ENCODE results near the gene RECQL. TPM values are rescaled to one million over a fixed set of nuclear protein-coding genes. Genes with fewer than 3 reads are reported as not detected.
A peak's percentile ranks its signal among the peaks of the same experiment; 100 is the strongest.

Gene RECQL, protein sequence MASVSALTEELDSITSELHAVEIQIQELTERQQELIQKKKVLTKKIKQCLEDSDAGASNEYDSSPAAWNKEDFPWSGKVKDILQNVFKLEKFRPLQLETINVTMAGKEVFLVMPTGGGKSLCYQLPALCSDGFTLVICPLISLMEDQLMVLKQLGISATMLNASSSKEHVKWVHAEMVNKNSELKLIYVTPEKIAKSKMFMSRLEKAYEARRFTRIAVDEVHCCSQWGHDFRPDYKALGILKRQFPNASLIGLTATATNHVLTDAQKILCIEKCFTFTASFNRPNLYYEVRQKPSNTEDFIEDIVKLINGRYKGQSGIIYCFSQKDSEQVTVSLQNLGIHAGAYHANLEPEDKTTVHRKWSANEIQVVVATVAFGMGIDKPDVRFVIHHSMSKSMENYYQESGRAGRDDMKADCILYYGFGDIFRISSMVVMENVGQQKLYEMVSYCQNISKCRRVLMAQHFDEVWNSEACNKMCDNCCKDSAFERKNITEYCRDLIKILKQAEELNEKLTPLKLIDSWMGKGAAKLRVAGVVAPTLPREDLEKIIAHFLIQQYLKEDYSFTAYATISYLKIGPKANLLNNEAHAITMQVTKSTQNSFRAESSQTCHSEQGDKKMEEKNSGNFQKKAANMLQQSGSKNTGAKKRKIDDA
- total RNA-seq = 68.4 and 69.0 TPM in 2 replicates

DNA sequence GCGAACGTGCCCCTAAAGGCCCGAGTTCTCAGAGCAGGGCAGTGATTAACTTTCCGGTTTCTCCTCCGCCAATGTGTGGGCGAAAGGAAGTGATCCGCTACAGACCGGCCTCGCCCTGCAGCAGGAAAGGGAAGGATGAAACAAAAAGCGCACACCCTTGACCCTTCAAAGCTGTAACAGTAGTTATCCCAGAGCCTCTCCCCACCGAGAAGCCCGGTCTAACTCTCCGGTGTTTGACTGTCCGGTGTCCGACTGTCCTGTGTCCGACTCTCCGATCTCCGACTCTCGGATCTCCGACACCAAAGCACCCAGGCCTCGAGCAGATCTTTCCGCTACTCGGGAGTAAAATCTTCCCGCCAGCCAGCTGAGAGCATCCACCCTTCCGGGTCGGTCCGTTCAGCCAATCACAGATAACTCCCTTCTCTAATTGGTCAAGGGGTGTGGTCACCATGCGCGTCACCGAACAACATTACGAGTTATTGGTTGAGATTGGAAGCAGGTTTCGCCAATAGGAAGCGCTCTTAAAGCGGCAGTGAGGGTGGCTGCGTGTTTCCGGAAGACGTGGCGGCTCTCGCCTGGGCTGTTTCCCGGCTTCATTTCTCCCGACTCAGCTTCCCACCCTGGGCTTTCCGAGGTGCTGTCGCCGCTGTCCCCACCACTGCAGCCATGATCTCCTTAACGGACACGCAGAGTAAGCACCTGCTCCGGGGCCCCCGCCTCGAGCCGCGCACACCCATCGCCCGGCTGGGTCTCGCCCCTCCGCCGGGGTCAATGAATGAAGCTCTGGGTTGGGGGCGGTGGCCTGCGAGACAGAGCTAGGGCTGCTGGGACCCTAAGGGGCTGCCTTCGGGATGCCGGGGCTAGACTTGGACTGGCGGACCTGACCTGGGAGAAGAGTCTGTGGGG, at the start of gene RECQL, which contains the start of gene GOLT1B:
RECQL (minus strand) TSS at position 378 of the 906 bp plus-strand sequence. CDS start 2,065 bp downstream, outside the sequence.
GOLT1B (plus strand) TSS at position 532 of the 906 bp plus-strand sequence; CDS start at position 667, 135 bp downstream.
- H3K9me3 Mint-ChIP-seq = no peaks in the 10 kb centered on the region
- intact Hi-C loops (cut with micrococcal nuclease) = loop anchor here (1.0 to 10.0 kb wide), 8 partner anchors 8 to 1123 kb away; partner anchors contain the start of genes ETNK1, LDHB and PYROXD1
- H3K4me3 Mint-ChIP-seq (ENCODE audit: low read depth) = no peak within 1 kb of the TSS
- peak; percentile 91 for DNase-seq (ENCODE audit: low spot score)
- peaks cover 43% of the 10 kb centered on the region for H3K36me3 Mint-ChIP-seq (ENCODE audit: low read depth)
- no peaks in the 10 kb centered on the region for H3K27me3 Mint-ChIP-seq (ENCODE audit: low read depth)
- peaks cover 45% of the 10 kb centered on the region for H3K4me1 Mint-ChIP-seq (ENCODE audit: low read depth)
- no peak within 1 kb of the TSS for H3K27ac Mint-ChIP-seq

DNA sequence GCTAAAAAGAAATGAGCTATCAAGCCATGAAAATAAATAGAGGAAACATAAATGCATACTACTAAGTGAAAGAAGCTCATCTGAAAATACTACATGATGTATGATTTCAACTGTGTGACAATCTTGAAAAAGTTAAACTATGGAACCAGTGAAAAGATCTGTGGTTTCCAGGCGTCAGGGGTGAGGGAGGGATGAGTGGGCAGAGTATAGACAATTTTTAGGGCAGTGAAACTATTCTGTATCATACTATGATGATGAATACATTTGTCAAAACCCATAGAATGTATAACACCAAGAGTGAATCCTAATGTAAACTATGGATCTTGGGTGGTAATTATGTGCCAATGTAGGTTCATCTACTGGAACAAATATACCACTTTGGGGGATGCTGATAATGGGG, 46.0 kb upstream of the RECQL start:
- intact Hi-C loops (cut with micrococcal nuclease) = loop anchor here (1.0 kb wide), 1 partner anchor 12 kb away; no protein-coding TSS in a partner anchor
- H3K4me3 Mint-ChIP-seq (ENCODE audit: low read depth) = no peak overlapping the region
- no peaks in the 10 kb centered on the region for H3K9me3 Mint-ChIP-seq
- no peaks in the 10 kb centered on the region for H3K27me3 Mint-ChIP-seq (ENCODE audit: low read depth)
- H3K4me1 Mint-ChIP-seq (ENCODE audit: low read depth) = peaks cover 14% of the 10 kb centered on the region
- DNase-seq (ENCODE audit: low spot score) = no peak
- H3K27ac Mint-ChIP-seq = no peak overlapping the region
- no peaks in the 10 kb centered on the region for H3K36me3 Mint-ChIP-seq (ENCODE audit: low read depth)

DNA sequence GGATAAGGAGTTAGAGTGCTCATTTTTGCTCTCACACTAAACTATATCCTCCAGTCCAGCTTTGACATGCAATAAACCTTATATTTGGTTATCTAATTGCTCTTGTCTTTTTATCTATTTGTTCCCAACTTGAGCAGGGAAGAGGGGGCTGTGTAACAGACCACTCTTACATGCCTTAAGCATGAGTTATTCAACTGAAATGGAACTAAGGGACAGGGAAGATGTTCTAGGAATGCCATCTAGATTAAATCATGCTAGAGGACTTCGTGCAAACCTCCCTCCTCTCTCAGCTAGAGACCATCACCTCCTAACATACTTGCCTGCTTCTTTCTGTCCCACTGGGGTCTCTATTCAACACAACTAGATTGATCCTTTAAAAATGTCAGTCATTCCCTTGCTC, 45.3 kb upstream of the RECQL start:
- H3K4me3 Mint-ChIP-seq (ENCODE audit: low read depth) = no peak overlapping the region
- intact Hi-C loops (cut with micrococcal nuclease) = loop anchor here (1.0 kb wide), 1 partner anchor 13 kb away; no protein-coding TSS in a partner anchor

DNA sequence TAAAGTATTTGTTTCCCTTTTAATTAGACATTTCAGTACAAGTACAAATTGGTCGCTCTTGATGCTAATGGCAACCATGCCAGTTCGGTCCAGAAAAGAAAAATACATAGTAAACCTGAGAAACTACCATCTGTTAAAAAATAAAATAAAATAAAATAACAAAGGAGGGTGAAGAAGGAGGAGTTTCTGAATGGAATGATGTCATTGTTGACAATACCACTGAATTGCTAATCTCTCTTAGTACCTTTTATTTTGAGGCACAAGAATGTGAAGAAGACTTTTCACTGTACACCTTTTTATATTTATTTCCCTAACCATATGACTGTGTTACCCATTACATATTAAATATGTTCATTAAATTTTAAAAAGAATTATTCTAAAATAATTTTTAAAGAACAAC, 44.1 kb upstream of the RECQL start:
- no peak for DNase-seq (ENCODE audit: low spot score)
- H3K36me3 Mint-ChIP-seq (ENCODE audit: low read depth) = no peaks in the 10 kb centered on the region
- H3K4me3 Mint-ChIP-seq (ENCODE audit: low read depth) = no peak overlapping the region
- no peaks in the 10 kb centered on the region for H3K9me3 Mint-ChIP-seq
- no peaks in the 10 kb centered on the region for H3K27me3 Mint-ChIP-seq (ENCODE audit: low read depth)
- intact Hi-C loops (cut with micrococcal nuclease) = no loop called here
- peaks cover 16% of the 10 kb centered on the region for H3K4me1 Mint-ChIP-seq (ENCODE audit: low read depth)
- no peak overlapping the region for H3K27ac Mint-ChIP-seq

More for the DNA sequence above, 45.3 kb upstream of the RECQL start:
- Mint-ChIP-seq H3K4me1 (ENCODE audit: low read depth) (peaks cover 14% of the 10 kb centered on the region), H3K27me3 (ENCODE audit: low read depth) (no peaks in the 10 kb centered on the region), H3K36me3 (ENCODE audit: low read depth) (no peaks in the 10 kb centered on the region), H3K27ac (no peak overlapping the region), H3K9me3 (no peaks in the 10 kb centered on the region)
- no peak for DNase-seq (ENCODE audit: low spot score)

DNA sequence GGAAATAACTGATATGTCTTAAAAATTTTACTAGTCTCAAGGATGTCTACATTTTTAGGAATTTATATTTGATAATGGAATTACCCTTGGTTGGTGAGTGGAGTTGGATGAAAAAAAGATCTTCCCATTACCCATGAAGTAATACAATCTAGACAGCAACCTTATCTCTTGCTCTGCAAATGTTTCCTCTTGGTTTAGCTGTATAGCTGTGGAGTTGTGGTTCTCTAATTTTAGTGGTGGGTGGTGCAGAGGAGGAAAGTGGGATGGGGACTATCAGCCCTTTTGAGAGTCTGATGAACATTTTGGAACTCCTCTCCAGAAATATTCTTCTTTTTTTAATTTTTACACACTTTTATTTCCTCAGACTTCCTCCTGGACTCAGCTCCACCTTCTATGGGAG, 41.7 kb upstream of the RECQL start:
- no peaks in the 10 kb centered on the region for H3K9me3 Mint-ChIP-seq
- H3K4me3 Mint-ChIP-seq (ENCODE audit: low read depth) = no peak overlapping the region
- intact Hi-C loops (cut with micrococcal nuclease) = no loop called here
- no peaks in the 10 kb centered on the region for H3K36me3 Mint-ChIP-seq (ENCODE audit: low read depth)
- peaks cover 23% of the 10 kb centered on the region for H3K4me1 Mint-ChIP-seq (ENCODE audit: low read depth)
- no peaks in the 10 kb centered on the region for H3K27me3 Mint-ChIP-seq (ENCODE audit: low read depth)
- DNase-seq (ENCODE audit: low spot score) = no peak
- no peak overlapping the region for H3K27ac Mint-ChIP-seq

DNA sequence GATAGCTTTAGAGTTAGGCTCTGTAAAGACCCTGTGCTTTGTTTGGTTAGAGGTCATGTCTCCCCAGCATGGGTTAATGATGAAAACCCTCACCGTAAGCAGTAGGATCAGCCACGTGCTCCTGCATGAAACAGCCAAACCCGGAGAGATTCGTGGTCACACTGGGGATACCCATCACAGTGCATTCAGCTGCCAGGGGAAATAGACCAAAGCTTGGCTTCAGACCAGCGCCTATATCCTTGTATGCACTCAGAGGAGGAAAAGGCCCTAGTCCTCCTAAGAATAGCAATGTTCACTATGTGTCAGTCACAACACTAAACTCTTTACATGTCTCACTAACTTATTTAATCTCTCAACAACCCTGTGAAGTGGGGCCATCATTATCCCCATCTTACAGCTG, 41.0 kb upstream of the RECQL start:
- no peak for DNase-seq (ENCODE audit: low spot score)
- no peaks in the 10 kb centered on the region for H3K9me3 Mint-ChIP-seq
- H3K36me3 Mint-ChIP-seq (ENCODE audit: low read depth) = no peaks in the 10 kb centered on the region
- peaks cover 17% of the 10 kb centered on the region for H3K4me1 Mint-ChIP-seq (ENCODE audit: low read depth)
- no peak overlapping the region for H3K27ac Mint-ChIP-seq
- no peak overlapping the region for H3K4me3 Mint-ChIP-seq (ENCODE audit: low read depth)
- intact Hi-C loops (cut with micrococcal nuclease) = no loop called here
- H3K27me3 Mint-ChIP-seq (ENCODE audit: low read depth) = no peaks in the 10 kb centered on the region

DNA sequence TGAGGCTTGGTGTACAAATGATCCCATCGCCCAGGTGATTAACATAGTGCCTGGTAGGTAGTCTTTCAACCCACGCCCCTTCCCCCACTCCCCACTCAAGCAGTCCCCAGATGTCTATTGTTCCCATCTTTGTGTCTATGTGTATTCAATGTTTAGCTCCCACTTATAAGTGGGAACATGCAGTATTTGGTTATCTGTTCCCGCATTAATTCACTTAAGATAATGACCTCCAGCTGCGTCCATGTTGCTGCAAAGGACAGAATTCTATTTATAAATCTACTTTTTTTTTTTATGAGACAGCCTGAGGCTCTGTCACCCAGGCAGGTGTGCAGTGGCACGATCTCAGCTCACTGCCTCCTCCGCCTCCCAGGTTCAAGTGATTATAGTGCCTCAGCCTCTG, 40.3 kb upstream of the RECQL start:
- Mint-ChIP-seq H3K4me1 (ENCODE audit: low read depth) (peaks cover 14% of the 10 kb centered on the region), H3K9me3 (no peaks in the 10 kb centered on the region), H3K27ac (no peak overlapping the region), H3K4me3 (ENCODE audit: low read depth) (no peak overlapping the region), H3K27me3 (ENCODE audit: low read depth) (no peaks in the 10 kb centered on the region), H3K36me3 (ENCODE audit: low read depth) (no peaks in the 10 kb centered on the region)
- intact Hi-C loops (cut with micrococcal nuclease) = no loop called here
- DNase-seq (ENCODE audit: low spot score) = no peak

DNA sequence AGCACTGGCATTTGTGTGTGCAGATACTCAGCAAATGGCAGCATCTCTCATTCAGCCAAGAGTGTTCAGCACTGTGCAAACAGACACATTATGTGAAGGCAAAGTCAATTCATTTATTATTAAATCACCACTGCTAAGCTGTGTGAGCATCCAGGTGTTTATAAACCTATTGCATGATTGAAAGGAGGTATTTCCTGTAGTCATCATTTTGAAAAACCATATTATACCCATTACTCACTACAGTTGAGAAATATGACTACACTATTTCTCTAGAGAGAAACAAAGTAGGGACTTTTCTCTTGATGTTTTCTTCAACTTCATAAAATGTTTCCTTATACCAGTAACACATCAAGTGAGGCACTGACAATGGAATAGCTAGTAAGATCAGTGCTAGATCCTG, 38.4 kb upstream of the RECQL start:
- H3K36me3 Mint-ChIP-seq (ENCODE audit: low read depth) = no peaks in the 10 kb centered on the region
- intact Hi-C loops (cut with micrococcal nuclease) = no loop called here
- no peaks in the 10 kb centered on the region for H3K27me3 Mint-ChIP-seq (ENCODE audit: low read depth)
- peaks cover 14% of the 10 kb centered on the region for H3K4me1 Mint-ChIP-seq (ENCODE audit: low read depth)
- H3K9me3 Mint-ChIP-seq = no peaks in the 10 kb centered on the region
- no peak for DNase-seq (ENCODE audit: low spot score)
- H3K27ac Mint-ChIP-seq = peak overlapping the region; percentile 42
- H3K4me3 Mint-ChIP-seq (ENCODE audit: low read depth) = no peak overlapping the region

DNA sequence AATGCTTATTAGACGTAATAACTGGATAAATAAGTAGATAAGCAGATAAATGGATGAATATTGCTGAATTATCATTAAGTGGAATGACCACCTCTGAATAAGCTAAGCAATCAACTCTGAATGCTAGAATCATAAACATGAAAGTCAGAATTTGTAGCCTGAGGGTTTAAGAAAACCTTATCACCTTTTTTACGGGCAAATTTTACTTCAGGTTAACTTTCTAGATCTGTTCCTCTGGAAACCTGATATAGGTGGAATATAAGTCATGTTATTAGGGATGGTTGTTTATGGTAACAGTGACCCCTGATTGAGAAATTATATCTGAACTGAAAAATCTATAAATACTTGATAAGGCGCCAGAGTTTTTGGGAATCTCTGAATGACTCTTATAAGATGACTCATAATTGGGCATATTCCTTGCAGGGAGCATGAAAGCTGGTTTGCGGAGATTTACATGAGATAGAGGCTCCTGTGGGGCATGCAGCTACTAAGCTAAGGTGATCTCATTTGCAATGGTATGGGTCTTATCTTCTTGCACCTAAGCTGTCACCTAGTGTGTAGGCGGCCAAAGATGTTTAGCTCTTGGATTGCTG, 36.7 kb upstream of the RECQL start:
- intact Hi-C loops (cut with micrococcal nuclease) = no loop called here
- Mint-ChIP-seq H3K27me3 (ENCODE audit: low read depth) (no peaks in the 10 kb centered on the region), H3K36me3 (ENCODE audit: low read depth) (no peaks in the 10 kb centered on the region), H3K27ac (no peak overlapping the region), H3K4me3 (ENCODE audit: low read depth) (no peak overlapping the region), H3K9me3 (no peaks in the 10 kb centered on the region), H3K4me1 (ENCODE audit: low read depth) (peaks cover 14% of the 10 kb centered on the region)
- no peak for DNase-seq (ENCODE audit: low spot score)

DNA sequence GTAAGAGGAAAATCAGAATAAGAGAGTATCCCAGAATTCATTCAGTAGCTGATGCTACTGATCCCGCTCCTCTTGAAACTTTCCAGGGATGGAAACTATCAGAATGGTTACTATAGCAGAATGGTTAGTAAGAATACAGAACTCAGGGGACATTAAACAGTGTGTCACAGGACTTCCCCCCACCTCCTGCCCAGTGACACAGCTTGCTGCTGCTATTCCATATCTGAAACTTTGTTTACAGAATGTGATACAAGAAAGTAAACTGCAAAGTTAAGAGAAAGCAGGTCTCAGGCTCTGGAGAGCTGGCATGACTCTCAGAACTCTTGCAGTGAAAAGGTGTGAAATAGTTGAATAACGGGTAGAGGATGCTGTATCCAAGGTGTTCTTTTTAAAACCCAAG, 28.0 kb upstream of the RECQL start:
- intact Hi-C loops (cut with micrococcal nuclease) = loop anchor here (5.0 kb wide), 1 partner anchor 33 kb away; no protein-coding TSS in a partner anchor
- DNase-seq (ENCODE audit: low spot score) = no peak
- Mint-ChIP-seq H3K9me3 (peaks cover 1% of the 10 kb centered on the region), H3K4me3 (ENCODE audit: low read depth) (no peak overlapping the region), H3K4me1 (ENCODE audit: low read depth) (peaks cover 8% of the 10 kb centered on the region), H3K27me3 (ENCODE audit: low read depth) (peaks cover 23% of the 10 kb centered on the region), H3K27ac (no peak overlapping the region), H3K36me3 (ENCODE audit: low read depth) (no peaks in the 10 kb centered on the region)

DNA sequence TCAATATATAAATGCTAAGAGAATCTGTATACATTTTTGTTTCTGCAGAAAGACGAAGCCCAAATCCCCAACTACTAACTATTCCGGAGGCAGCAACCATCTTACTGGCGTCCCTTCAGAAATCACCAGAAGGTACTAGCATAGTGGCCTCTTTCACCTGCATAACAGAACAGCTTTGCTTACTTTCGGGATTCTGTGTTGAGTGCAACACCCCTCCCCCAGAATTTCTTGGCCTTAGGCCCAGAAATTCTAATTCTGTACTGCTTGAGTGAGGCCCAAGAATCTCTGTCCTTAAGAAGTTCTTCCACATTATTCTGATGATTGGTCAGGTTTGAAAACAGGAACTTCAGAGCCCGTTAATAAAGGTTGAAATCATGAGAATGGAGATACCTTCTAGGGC, 27.5 kb upstream of the RECQL start:
- intact Hi-C loops (cut with micrococcal nuclease) = loop anchor here (5.0 kb wide), 1 partner anchor 33 kb away; no protein-coding TSS in a partner anchor
- peaks cover 25% of the 10 kb centered on the region for H3K27me3 Mint-ChIP-seq (ENCODE audit: low read depth)
- H3K4me1 Mint-ChIP-seq (ENCODE audit: low read depth) = peaks cover 8% of the 10 kb centered on the region
- H3K27ac Mint-ChIP-seq = no peak overlapping the region
- peaks cover 5% of the 10 kb centered on the region for H3K9me3 Mint-ChIP-seq
- peak overlapping the region; percentile 74 for H3K4me3 Mint-ChIP-seq (ENCODE audit: low read depth)
- DNase-seq (ENCODE audit: low spot score) = no peak
- H3K36me3 Mint-ChIP-seq (ENCODE audit: low read depth) = no peaks in the 10 kb centered on the region
